NCI-H1105 treated with DMSO at 0.1 percent for 48 hours (cell line): ENCODE results near the gene CFAP77.

Experiments
- DNase-seq: peaks from one replicate; lab custom pipeline; 2025; lab: John Stamatoyannopoulos, UW

CFAP77 gene

GRCh38 chr9:132488626-132489025 lies 78.6 kb downstream of the CFAP77 start:
- peak; percentile 19 for DNase-seq

GRCh38 chr9:132489536-132489935 lies 79.5 kb downstream of the CFAP77 start:
- no peak for DNase-seq

- no peak for DNase-seq
Observed at GRCh38 chr9:132494857-132495256, 84.8 kb downstream of the CFAP77 start.

GRCh38 chr9:132497731-132498130 lies 87.7 kb downstream of the CFAP77 start:
- no peak for DNase-seq

- no peak for DNase-seq
Observed at GRCh38 chr9:132498531-132499210, 88.7 kb downstream of the CFAP77 start.

GRCh38 chr9:132499251-132499650 lies 89.2 kb downstream of the CFAP77 start:
- no peak for DNase-seq

GRCh38 chr9:132500193-132500592 lies 90.2 kb downstream of the CFAP77 start:
- DNase-seq: no peak

GRCh38 chr9:132502480-132502879 lies 92.5 kb downstream of the CFAP77 start:
- no peak for DNase-seq

- DNase-seq: no peak
Observed at GRCh38 chr9:132503116-132503515, 93.1 kb downstream of the CFAP77 start.

- DNase-seq: no peak
Observed at GRCh38 chr9:132504488-132504887, 94.5 kb downstream of the CFAP77 start.

- DNase-seq: peak; percentile 75
Observed at GRCh38 chr9:132505991-132506655, 96.1 kb downstream of the CFAP77 start.

GRCh38 chr9:132506977-132507669 lies 97.1 kb downstream of the CFAP77 start:
- DNase-seq: no peak

GRCh38 chr9:132507670-132508469 lies 97.9 kb downstream of the CFAP77 start:
- peak; percentile 61 for DNase-seq

GRCh38 chr9:132509928-132510874 lies 100.2 kb downstream of the CFAP77 start:
- no peak for DNase-seq

GRCh38 chr9:132511191-132511999 lies 101.4 kb downstream of the CFAP77 start:
- DNase-seq: no peak

- DNase-seq: no peak
Observed at GRCh38 chr9:132513416-132513815, 103.4 kb downstream of the CFAP77 start.

- DNase-seq: no peak
Observed at GRCh38 chr9:132514011-132514744, 104.2 kb downstream of the CFAP77 start.

- no peak for DNase-seq
Observed at GRCh38 chr9:132514821-132515220, 104.8 kb downstream of the CFAP77 start.

- DNase-seq: no peak
Observed at GRCh38 chr9:132516301-132516700, 106.3 kb downstream of the CFAP77 start.

GRCh38 chr9:132516911-132517310 lies 106.9 kb downstream of the CFAP77 start:
- no peak for DNase-seq
